Uterus (tissue), 2 donors: ENCODE data around the gene NECTIN4.
"Not testable (repeated sequence)": the region's sequence is repeated elsewhere in the genome, so short reads cannot be mapped to it uniquely, and the experiment has no call there.

Source experiments
- POLR2A ChIP-seq, 2 donors: fragments of 450-650 bp; IDR thresholded peaks; one replicate each; pipeline ENCODE4 v1.6.1; 2016; ENCODE audit warnings: antibody characterized with exemption in 2 of 2, mild to moderate bottlenecking in 1 of 2, moderate library complexity in 1 of 2
- TF ChIP-seq, protein P1 (sequence below), 4 experiments: fragments of 200-600 bp in 2 of 4; fragments of 450-650 bp in 2 of 4; sonication (generic) in 2 of 4; IDR thresholded peaks; one replicate each; pipeline ENCODE4 v1.5.1; 2016 to 2019; ENCODE audit warnings: antibody characterized with exemption in 4 of 4, mild to moderate bottlenecking in 2 of 4, moderate library complexity in 1 of 4

DNA sequence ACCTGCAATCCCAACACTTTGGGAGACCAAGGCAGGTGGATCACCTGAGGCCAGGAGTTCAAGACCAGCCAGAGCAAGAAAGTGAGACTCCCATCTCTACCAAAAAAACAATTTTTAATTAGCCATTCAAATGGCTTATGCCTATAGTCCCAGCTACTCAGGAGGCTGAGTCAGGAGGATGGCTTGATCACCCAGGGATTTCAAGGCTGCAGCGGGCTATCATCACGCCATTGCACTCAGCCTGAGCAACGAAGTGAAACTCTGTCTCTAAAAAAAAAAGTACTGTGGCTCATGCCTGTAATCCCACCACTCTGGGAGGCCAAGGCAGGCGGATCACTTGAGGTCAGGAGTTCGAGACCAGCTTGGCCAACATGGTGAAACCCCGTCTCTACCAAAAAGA is 26.6 kb upstream of the NECTIN4 start:
- TF ChIP-seq, protein P1, sequence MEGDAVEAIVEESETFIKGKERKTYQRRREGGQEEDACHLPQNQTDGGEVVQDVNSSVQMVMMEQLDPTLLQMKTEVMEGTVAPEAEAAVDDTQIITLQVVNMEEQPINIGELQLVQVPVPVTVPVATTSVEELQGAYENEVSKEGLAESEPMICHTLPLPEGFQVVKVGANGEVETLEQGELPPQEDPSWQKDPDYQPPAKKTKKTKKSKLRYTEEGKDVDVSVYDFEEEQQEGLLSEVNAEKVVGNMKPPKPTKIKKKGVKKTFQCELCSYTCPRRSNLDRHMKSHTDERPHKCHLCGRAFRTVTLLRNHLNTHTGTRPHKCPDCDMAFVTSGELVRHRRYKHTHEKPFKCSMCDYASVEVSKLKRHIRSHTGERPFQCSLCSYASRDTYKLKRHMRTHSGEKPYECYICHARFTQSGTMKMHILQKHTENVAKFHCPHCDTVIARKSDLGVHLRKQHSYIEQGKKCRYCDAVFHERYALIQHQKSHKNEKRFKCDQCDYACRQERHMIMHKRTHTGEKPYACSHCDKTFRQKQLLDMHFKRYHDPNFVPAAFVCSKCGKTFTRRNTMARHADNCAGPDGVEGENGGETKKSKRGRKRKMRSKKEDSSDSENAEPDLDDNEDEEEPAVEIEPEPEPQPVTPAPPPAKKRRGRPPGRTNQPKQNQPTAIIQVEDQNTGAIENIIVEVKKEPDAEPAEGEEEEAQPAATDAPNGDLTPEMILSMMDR (IDR thresholded peaks at IDR 0.05): not testable (repeated sequence)
- TF ChIP-seq POLR2A (IDR thresholded peaks at IDR 0.05): not testable (repeated sequence)
